K562 (cell line): ENCODE data around the gene FMNL3. TPM values are rescaled to one million over a fixed set of nuclear protein-coding genes. Genes with fewer than 3 reads are reported as not detected.

Experiments used
- BACH1 ChIP-seq: fragments of 200-800 bp; sonication (Bioruptor generic); IDR thresholded peaks from 2 replicates; pipeline ENCODE4 v1.6.1; 2016; ENCODE audit warnings: missing genetic modification characterization, missing compliant biosample characterization
- CC2D1A ChIP-seq: fragments of 450-650 bp; IDR thresholded peaks from 2 replicates; pipeline ENCODE4 v1.6.1; 2017; ENCODE audit warnings: mild to moderate bottlenecking
- CHCHD3 ChIP-seq: fragments of 250-450 bp; sonication (Bioruptor Pico); IDR thresholded peaks from 2 replicates; pipeline ENCODE4 v2.1.2; 2022; ENCODE audit warnings: mild to moderate bottlenecking
- CREB5 ChIP-seq: fragments of 250-450 bp; sonication (Bioruptor Pico); IDR thresholded peaks from 2 replicates; pipeline ENCODE4 v1.5.0; 2020; ENCODE audit warnings: mild to moderate bottlenecking
- CREM ChIP-seq: IDR thresholded peaks from 2 replicates; pipeline ENCODE4 v1.6.1; 2014; ENCODE audit warnings: antibody characterized with exemption, low read depth
- CXXC5 ChIP-seq: fragments of 250-450 bp; sonication (Bioruptor Pico); IDR thresholded peaks from 2 replicates; pipeline ENCODE4 v1.8.0; 2022; ENCODE audit warnings: inconsistent platforms, mild to moderate bottlenecking, moderate library complexity
- ELF1 ChIP-seq: fragments of 200-800 bp; sonication (Bioruptor generic); IDR thresholded peaks from 2 replicates; pipeline ENCODE4 v1.6.1; 2016; ENCODE audit warnings: missing genetic modification characterization, missing compliant biosample characterization
- ELF2 ChIP-seq: fragments of 250-450 bp; sonication (Bioruptor Pico); IDR thresholded peaks from 2 replicates; pipeline ENCODE4 v1.5.0; 2021; ENCODE audit warnings: mild to moderate bottlenecking
- FOXJ3 ChIP-seq: sonication (generic); formaldehyde crosslinking; IDR thresholded peaks from 2 replicates; pipeline ENCODE4 v1.4.0; 2020; ENCODE audit warnings: mild to moderate bottlenecking, missing genetic modification reagents
- HCFC1 ChIP-seq: IDR thresholded peaks from 2 replicates; pipeline ENCODE4 v1.6.1; 2012; ENCODE audit warnings: low read depth, low read length, improper control_type of control experiment
- HOXB6 ChIP-seq: fragments of 250-450 bp; sonication (Bioruptor Pico); IDR thresholded peaks from 2 replicates; pipeline ENCODE4 v1.5.1; 2022; ENCODE audit warnings: mild to moderate bottlenecking, borderline replicate concordance
- MECOM ChIP-seq: fragments of 250-450 bp; sonication (Bioruptor Pico); IDR thresholded peaks from 2 replicates; pipeline ENCODE4 v1.8.0; 2022; ENCODE audit warnings: inconsistent platforms
- NFIX ChIP-seq: fragments of 250-450 bp; sonication (Bioruptor Pico); IDR thresholded peaks from 2 replicates; pipeline ENCODE4 v1.4.0; 2020; ENCODE audit warnings: low read depth, mild to moderate bottlenecking, moderate library complexity
- OTX1 ChIP-seq: fragments of 450-650 bp; formaldehyde crosslinking; IDR thresholded peaks from 2 replicates; pipeline ENCODE4 v1.4.0; 2022; ENCODE audit warnings: mild to moderate bottlenecking
- POLR2AphosphoS2 ChIP-seq: IDR thresholded peaks from 2 replicates; pipeline ENCODE4 v1.6.1; 2012; ENCODE audit warnings: low read length, improper control_type of control experiment
- POU5F1 ChIP-seq: fragments of 150-350 bp; IDR thresholded peaks from 2 replicates; pipeline ENCODE4 v1.6.1; 2014; ENCODE audit warnings: borderline replicate concordance, low read length, low read depth, mild to moderate bottlenecking; ENCODE audit not compliant: partially characterized antibody
- PRPF4 ChIP-seq: fragments of 200-400 bp; formaldehyde crosslinking; IDR thresholded peaks from one replicate; pipeline ENCODE4 v1.6.1; 2017; ENCODE audit warnings: low read length, low read depth, mild to moderate bottlenecking; ENCODE audit not compliant: insufficient read depth, poor library complexity, severe bottlenecking
- RBM22 ChIP-seq: fragments of 200-400 bp; formaldehyde crosslinking; IDR thresholded peaks from 2 replicates; pipeline ENCODE4 v1.6.1; 2018; ENCODE audit warnings: low read length, low read depth; ENCODE audit not compliant: poor library complexity, severe bottlenecking
- SAP30 ChIP-seq: fragments of 200-600 bp; sonication (generic); IDR thresholded peaks from 2 replicates; pipeline ENCODE4 v1.6.1; 2012; ENCODE audit warnings: borderline replicate concordance, low read depth, mild to moderate bottlenecking, moderate library complexity, low read length, control low read depth, inconsistent platforms; ENCODE audit not compliant: insufficient read depth, poor library complexity, severe bottlenecking
- TBP ChIP-seq: optimal IDR thresholded peaks from 2 replicates; pipeline ENCODE3; 2011; ENCODE audit warnings: low read depth, low read length, improper control_type of control experiment
- ZBTB2 ChIP-seq: fragments of 450-650 bp; IDR thresholded peaks from 2 replicates; pipeline ENCODE4 v1.6.1; 2016; ENCODE audit warnings: antibody characterized with exemption
- ZNF143 ChIP-seq: sonication (generic); formaldehyde crosslinking; IDR thresholded peaks from 2 replicates; pipeline ENCODE4 v1.9.0; 2022; ENCODE audit warnings: mild to moderate bottlenecking, missing genetic modification reagents
- ZNF316 ChIP-seq: fragments of 450-650 bp; IDR thresholded peaks from 2 replicates; pipeline ENCODE4 v1.6.1; 2016
- ZNF324 ChIP-seq: fragments of 250-450 bp; sonication (Bioruptor Pico); IDR thresholded peaks from 2 replicates; pipeline ENCODE4 v1.4.0; 2020; ENCODE audit warnings: mild to moderate bottlenecking
- ZNF431 ChIP-seq: sonication (generic); formaldehyde crosslinking; IDR thresholded peaks from 2 replicates; pipeline ENCODE4 v1.8.0; 2022; ENCODE audit warnings: mild to moderate bottlenecking, missing genetic modification reagents
- polyA plus RNA-seq, 8 experiments: library from polyadenylated mRNA; depleted of rRNA in 4 of 8; stranded (reverse) in 5 of 8; unstranded in 3 of 8; fragments of >200 nt; fragmentation: Nextera tagmentation in 2 of 8; fragmentation: Illumina TruSeq in 1 of 8; extraction: Ambion mirVana in 2 of 8; extraction: Trizol in 1 of 8; gene quantifications; 2 replicates each; pipeline versions ENCODE4 v1.2.1 to v1.2.3, GENCODE V29; 2011 to 2014; ENCODE audit warnings: inconsistent platforms in 1 of 8, missing spikeins in 1 of 8
- total RNA-seq, 7 experiments: library from RNA; depleted of rRNA in 6 of 7; stranded (reverse); fragments of >200 nt in 6 of 7; fragmentation: Illumina TruSeq in 2 of 7; extraction: Trizol in 2 of 7; gene quantifications; 2 replicates each; pipeline versions ENCODE4 v1.2.1 to v1.2.3, GENCODE V29; 2011 to 2021; ENCODE audit warnings: low replicate concordance in 1 of 7
- TF ChIP-seq, protein P1 (sequence below): sonication (generic); formaldehyde crosslinking; IDR thresholded peaks from 2 replicates; pipeline ENCODE4 v1.8.1; 2022; ENCODE audit warnings: missing genetic modification reagents

The FMNL3 gene
- total and polyA plus RNA-seq, 9 of the 15 experiments (the other 6 are each of a cell fraction or from before 2014, with no cell fraction given): 0.49 to 14.4 (median 6.8) TPM

DNA sequence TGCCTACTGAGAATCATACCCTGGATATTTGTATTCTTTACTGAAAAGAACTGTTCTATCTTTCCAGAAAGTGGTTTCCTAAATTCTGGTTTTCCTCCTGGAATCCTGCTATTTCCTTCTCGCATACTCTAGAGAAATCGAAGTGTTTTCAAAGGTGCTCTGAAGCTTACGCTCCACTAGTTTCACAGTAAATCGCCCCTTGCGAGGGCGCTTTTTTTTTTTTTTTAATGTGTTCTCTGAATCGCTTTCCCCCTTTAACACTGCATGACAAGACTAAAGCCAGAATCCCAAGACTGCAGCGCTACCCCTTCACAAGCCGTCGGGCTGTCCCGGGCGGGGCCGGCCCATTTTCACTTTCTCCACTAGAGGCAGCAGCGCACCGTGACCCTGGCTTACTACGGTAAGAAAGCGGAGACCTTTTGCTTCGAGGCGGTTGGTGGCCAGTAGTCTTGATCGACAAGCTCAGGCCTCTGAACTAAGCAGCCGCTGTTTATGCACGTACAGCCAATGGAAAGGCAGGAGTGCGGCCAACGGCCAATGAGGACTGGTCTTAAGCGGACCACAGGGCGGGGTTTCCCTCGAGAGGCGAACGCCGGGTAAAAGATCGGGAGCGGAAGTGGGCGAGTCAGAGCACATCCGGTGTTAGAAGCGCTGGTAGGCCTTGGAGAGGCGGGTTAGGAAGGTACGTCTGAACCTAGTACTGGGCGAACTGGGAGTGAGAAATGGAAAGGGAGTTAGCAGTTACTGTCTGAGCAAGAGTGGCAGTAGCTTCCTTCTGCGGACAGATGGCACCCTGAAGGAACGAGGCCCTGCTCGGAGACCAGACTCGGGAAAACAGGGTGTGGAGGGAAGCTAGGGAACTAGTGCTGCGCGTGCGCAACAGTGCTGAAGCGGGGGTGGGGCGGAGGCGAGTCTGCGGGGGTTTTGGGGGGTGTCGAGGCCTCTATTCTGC is 34.0 kb upstream of the FMNL3 start, which contains the start of gene TMBIM6 (continued):
- TF ChIP-seq MECOM (CRISPR knock-in tag) (no peak), HOXB6 (CRISPR knock-in tag) (0 out of 2 replicates have a peak, but pooled peaks have one; percentile 46), ZNF143 (CRISPR knock-in tag) (0 out of 2 replicates have a peak, but pooled peaks have one; percentile 4), HCFC1 (peak; percentile 59), ELF2 (CRISPR knock-in tag) (peak; percentile 66; the same call in 1 of the 2 replicates), ZNF431 (CRISPR knock-in tag) (peak; percentile 75), ELF1 (peak; percentile 89), BACH1 (tag) (no peak), CC2D1A (peak; percentile 97), CREB5 (CRISPR knock-in tag) (no peak), SAP30 (peak; percentile 67), POU5F1 (peak; percentile 3), OTX1 (peak; percentile 90; the same call in 1 of the 2 replicates), TBP (peak; percentile 99), ZNF324 (peak; percentile 37; the same call in 1 of the 2 replicates), ZBTB2 (peak; percentile 95), CREM (peak; percentile 67), PRPF4 (peak; percentile 63), FOXJ3 (no peak), CHCHD3 (CRISPR knock-in tag) (peak; percentile 77; the same call in 1 of the 2 replicates), CXXC5 (CRISPR knock-in tag) (peak; percentile 76), POLR2AphosphoS2 (peak; percentile 83; the same call in 1 of the 2 replicates), RBM22 (no peak), NFIX (CRISPR knock-in tag) (no peak), ZNF316 (0 out of 2 replicates have a peak, but pooled peaks have one; percentile 14)
- TF ChIP-seq, protein P1, sequence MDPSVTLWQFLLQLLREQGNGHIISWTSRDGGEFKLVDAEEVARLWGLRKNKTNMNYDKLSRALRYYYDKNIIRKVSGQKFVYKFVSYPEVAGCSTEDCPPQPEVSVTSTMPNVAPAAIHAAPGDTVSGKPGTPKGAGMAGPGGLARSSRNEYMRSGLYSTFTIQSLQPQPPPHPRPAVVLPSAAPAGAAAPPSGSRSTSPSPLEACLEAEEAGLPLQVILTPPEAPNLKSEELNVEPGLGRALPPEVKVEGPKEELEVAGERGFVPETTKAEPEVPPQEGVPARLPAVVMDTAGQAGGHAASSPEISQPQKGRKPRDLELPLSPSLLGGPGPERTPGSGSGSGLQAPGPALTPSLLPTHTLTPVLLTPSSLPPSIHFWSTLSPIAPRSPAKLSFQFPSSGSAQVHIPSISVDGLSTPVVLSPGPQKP (CRISPR knock-in tag): no peak
